Large intestine (tissue), 3 donors: ENCODE results near the gene FRMD4B. TPM values are rescaled to one million over a fixed set of nuclear protein-coding genes. Genes with fewer than 3 reads are reported as not detected.

Experiments
- DNase-seq, 2 donors: peaks; one replicate each; pipeline versions ENCODE4 v3.0.0 to v3.0.0-alpha.2; 2013
- H3K27ac ChIP-seq: one replicate; pipeline ENCODE4 v1.5.1; 2013; ENCODE audit warnings: low read length
- H3K27me3 ChIP-seq: 2 replicates; pipeline ENCODE4 v1.6.1; 2013; ENCODE audit warnings: low read length; ENCODE audit not compliant: control insufficient read depth, insufficient read depth
- H3K36me3 ChIP-seq: 2 replicates; pipeline ENCODE4 v1.6.1; 2013; ENCODE audit warnings: low read length; ENCODE audit not compliant: control insufficient read depth, insufficient read depth
- H3K4me1 ChIP-seq: one replicate; pipeline ENCODE4 v1.6.1; 2013; ENCODE audit warnings: low read length; ENCODE audit not compliant: control insufficient read depth, insufficient read depth
- H3K4me3 ChIP-seq: one replicate; pipeline ENCODE4 v1.5.1; 2013; ENCODE audit warnings: low read length
- H3K9me3 ChIP-seq: one replicate; pipeline ENCODE4 v1.6.1; 2013; ENCODE audit warnings: mild to moderate bottlenecking, low read depth, low read length, moderate library complexity; ENCODE audit not compliant: control insufficient read depth
- WGBS: methylation state at CpG from one replicate; pipeline ENCODE4 v1.1.5; 2013; ENCODE audit warnings: low lambda C conversion rate; ENCODE audit not compliant: insufficient coverage; 5-methylcytosine and 5-hydroxymethylcytosine counted together
- polyA plus RNA-seq: library from polyadenylated mRNA; unstranded; fragments of 120-200 nt; gene quantifications from one replicate; pipeline ENCODE4 v1.2.1, GENCODE V29; 2013

FRMD4B gene
- polyA plus RNA-seq, 1 donor, result 15.7 TPM

DNA sequence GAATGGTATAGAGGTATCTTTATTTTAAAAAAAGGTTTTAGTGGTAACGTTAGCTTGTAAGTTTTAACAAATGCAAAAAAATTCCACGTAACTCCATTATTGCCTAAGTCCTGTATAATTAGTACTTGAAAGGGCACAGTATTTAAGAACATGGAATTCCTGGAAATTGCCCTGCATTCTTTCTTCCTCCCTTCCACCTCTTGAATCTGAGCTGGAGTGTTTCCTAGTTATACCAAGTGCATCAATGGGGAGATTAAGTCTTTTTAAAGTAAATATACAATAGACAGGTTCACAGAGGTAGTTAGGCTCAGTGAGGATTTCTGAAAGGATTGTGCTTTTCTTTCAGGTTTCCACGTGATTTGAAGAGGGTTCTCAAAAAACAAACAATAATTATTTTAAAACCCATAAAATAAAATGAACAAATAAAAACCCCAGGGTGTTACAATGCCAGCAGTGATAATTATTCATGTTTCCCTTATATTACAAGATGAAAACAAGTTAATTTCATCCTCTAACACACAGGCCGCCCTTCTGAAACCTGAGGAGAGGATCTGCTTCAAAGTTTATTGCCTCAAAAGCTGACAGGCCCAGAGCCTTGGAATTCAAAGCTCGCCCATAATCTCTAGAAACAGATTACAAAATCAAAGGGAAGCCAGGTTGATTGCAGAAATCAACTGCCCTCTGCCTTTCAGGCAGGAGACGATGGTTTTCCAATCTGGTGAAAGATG, 134.6 kb downstream of the FRMD4B start:
- no peaks in the 10 kb centered on the region for H3K9me3 ChIP-seq
- no peaks in the 10 kb centered on the region for H3K36me3 ChIP-seq
- 29% methylated on average over 1 of the region's 6 CpGs for WGBS
- peak; percentile 19 to 40 for DNase-seq
- H3K4me1 ChIP-seq, result peaks cover 26% of the 10 kb centered on the region
- H3K27ac ChIP-seq, result no peak overlapping the region
- H3K27me3 ChIP-seq, result no peaks in the 10 kb centered on the region
- no peak overlapping the region for H3K4me3 ChIP-seq

DNA sequence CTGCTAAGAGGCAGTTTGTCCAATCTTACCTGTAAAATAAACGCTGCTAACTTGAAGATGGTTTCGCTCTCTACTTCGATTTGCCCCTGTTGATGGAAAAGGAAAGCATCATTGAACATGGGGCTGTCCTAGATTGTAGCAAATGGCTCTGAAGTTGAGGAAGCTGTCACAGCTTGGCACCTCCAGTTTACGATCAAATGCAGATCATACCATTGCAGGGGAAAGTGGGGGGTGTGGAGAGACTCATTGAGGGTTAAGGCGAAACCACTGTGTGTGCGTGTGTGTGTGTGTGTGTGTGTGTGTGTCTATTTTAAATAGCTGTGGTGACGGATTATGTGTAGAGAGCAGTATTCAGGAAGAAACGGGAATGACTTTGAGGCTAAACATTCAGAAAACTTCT, 135.9 kb downstream of the FRMD4B start:
- Histone ChIP-seq H3K27me3 (no peaks in the 10 kb centered on the region), H3K36me3 (no peaks in the 10 kb centered on the region), H3K9me3 (no peaks in the 10 kb centered on the region), H3K4me3 (peak overlapping the region; percentile 50), H3K4me1 (peaks cover 26% of the 10 kb centered on the region), H3K27ac (peak overlapping the region; percentile 81)
- WGBS, result 20% methylated on average over 2 of the region's 8 CpGs
- DNase-seq, result peak; percentile 87 to 93

DNA sequence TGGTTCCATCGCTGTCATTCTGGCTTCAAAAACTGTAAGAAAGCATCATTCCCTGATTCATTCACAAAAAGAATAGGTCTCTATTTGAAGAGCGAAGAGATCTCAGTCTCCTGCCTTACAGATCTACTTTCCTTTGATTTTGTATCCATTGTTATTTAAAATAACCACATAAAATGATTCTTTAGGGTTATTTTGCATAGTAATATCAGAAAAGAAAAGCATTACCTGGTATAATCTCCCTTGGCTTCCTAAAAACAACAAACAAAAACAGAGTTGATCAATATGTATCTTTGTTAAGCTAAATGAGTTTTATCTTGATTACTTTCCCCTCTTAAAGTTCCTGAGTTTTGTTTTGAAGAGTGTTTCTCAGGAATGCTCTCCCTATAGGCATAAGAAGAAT, 136.9 kb downstream of the FRMD4B start:
- Histone ChIP-seq H3K36me3 (no peaks in the 10 kb centered on the region), H3K27ac (peak overlapping the region; percentile 81), H3K4me1 (peaks cover 26% of the 10 kb centered on the region), H3K4me3 (peak overlapping the region; percentile 50), H3K27me3 (no peaks in the 10 kb centered on the region), H3K9me3 (no peaks in the 10 kb centered on the region)
- DNase-seq, result no peak
- no CpG with 5 or more reads among the region's 2 CpGs for WGBS

DNA sequence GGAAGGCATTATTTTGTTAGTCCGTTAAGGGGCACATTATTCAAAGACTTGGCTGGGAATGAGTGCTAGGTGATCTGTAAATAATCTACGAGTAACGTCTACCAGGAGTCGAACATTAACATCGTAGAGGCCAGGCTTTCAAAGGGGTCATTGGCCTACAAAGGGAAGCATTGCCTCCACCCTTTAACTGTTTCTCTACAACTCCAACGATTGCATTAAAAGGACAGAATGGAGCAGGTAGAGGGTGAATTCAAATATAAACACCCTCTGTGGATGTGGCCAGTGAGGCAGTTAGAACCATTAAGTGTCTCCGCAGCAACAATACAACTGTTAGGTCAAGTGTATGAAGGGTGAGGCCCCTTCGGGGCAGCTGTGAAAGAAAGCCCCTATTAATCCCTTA, 137.5 kb downstream of the FRMD4B start:
- no CpG with 5 or more reads among the region's 8 CpGs for WGBS
- Histone ChIP-seq H3K9me3 (no peaks in the 10 kb centered on the region), H3K27me3 (no peaks in the 10 kb centered on the region), H3K27ac (peak overlapping the region; percentile 81), H3K4me3 (peak overlapping the region; percentile 50), H3K36me3 (no peaks in the 10 kb centered on the region), H3K4me1 (peaks cover 28% of the 10 kb centered on the region)
- peak; percentile 48 to 85 for DNase-seq

DNA sequence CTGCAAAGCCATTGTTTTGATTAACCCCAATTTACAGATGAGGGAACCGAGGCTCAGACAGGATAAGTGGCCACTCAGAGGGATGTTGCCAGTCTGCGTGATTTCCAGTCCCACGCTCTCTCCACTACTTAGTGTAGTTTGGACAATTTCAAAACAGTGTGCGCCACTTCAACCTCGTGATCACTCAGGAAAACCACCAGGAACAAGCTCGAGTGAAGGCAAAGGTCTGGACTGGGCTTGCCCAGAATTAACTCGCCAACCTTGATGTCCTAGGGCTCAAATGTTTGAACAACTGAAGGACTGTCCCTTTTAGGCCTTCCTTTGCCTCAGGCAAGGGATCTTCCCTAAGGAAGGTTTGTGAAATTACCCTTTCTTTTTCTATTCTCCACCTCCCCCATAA, 139.3 kb downstream of the FRMD4B start:
- Histone ChIP-seq H3K4me3 (no peak overlapping the region), H3K36me3 (no peaks in the 10 kb centered on the region), H3K27ac (no peak overlapping the region), H3K9me3 (no peaks in the 10 kb centered on the region), H3K27me3 (no peaks in the 10 kb centered on the region), H3K4me1 (peaks cover 22% of the 10 kb centered on the region)
- DNase-seq, result peak in 1 of 2 donors; percentile 33
- no CpG with 5 or more reads among the region's 7 CpGs for WGBS

DNA sequence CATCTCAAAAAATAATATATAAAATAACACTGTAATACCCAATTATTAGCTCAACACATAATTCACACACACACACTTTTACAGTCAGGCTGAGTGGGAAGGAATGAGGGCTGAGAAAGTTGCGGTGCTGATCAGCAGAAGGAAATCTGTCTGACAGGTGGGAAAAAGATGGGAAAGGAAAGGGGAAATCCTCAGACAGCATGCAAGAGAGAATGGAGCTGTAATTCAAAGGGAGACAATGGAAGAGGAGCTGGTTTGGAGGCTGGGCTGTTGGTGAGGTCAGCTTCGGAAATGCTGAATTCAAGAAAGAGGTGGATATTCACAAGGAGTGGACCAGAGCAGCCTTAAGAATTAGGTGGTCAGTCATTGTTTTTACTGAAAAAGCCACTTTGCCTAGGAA, 141.8 kb downstream of the FRMD4B start:
- Histone ChIP-seq H3K9me3 (no peaks in the 10 kb centered on the region), H3K27me3 (no peaks in the 10 kb centered on the region), H3K4me3 (no peak overlapping the region), H3K4me1 (peaks cover 12% of the 10 kb centered on the region), H3K27ac (no peak overlapping the region), H3K36me3 (peaks cover under 1% of the 10 kb centered on the region)
- 100% methylated on average over 1 of the region's 2 CpGs for WGBS
- no peak for DNase-seq

DNA sequence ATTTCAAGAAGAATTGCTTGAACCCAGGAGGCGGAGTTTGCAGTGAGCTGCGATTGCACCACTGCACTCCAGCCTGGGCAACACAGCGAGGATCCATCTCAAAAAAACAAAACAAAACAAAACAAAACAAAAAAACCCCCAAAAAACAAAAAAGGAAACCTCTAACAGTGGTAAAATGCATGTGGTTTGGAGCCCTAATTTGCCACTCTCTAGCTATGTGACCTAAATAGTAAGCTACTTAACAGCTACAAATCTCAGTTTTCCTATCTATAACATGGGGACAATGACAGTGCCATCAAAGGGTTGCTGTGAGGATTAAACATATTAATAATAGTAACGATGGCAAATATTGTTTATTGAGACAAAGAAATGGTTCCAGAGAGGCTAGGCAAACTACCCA, 144.1 kb downstream of the FRMD4B start:
- no peak for DNase-seq
- Histone ChIP-seq H3K9me3 (no peaks in the 10 kb centered on the region), H3K27ac (no peak overlapping the region), H3K4me3 (no peak overlapping the region), H3K27me3 (no peaks in the 10 kb centered on the region), H3K36me3 (peaks cover 5% of the 10 kb centered on the region), H3K4me1 (peaks cover 6% of the 10 kb centered on the region)
- WGBS, result 80% methylated on average over 2 of the region's 4 CpGs

DNA sequence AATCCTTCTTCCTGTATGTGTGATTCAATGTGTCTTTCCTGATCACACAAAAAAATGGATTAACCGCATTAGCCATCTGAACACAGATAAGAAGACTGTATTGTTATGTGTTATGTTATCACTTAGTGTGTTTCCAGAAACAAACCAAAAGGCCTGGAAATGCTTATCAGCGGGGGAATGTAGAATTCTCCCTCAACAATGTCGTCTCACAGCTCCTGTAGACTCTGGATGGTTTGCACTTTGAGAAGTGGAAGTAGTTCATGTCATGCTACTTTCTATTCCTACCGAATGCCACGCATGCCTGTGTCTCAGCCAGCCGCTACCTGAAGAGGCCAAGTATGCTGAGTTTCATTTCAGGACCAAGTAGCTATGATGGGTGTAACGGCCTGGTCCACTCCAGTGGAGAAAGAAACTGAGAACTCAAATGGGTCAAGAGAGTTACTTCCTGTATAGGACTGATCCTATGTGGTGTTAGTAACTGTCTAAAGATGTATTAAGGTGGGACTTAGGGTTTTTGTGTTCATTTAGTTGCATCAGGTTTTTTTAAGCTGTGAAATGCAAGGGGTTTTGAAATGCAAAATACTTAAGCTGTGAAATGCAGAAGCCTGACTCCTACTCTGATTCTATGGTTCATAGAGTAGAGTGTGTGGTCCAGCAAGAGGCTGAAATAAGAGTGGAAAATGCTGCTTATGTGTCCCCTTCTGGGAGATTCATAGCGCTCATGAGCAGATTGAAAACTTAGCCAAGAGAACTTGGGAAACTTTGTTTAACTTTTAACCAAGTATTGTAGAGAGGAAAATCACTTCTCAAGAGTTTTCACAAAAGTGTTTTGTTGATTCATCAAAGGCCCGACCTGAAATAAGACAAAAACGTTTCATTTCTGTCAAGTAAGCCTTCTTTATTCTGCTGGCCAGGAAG, 145.0 kb downstream of the FRMD4B start:
- Histone ChIP-seq H3K36me3 (peaks cover 5% of the 10 kb centered on the region), H3K27me3 (no peaks in the 10 kb centered on the region), H3K4me3 (no peak overlapping the region), H3K27ac (peak overlapping the region; percentile 15), H3K4me1 (peaks cover 6% of the 10 kb centered on the region), H3K9me3 (no peaks in the 10 kb centered on the region)
- DNase-seq, result peak; percentile 21 to 46
- 78% methylated on average over 3 of the region's 10 CpGs for WGBS

DNA sequence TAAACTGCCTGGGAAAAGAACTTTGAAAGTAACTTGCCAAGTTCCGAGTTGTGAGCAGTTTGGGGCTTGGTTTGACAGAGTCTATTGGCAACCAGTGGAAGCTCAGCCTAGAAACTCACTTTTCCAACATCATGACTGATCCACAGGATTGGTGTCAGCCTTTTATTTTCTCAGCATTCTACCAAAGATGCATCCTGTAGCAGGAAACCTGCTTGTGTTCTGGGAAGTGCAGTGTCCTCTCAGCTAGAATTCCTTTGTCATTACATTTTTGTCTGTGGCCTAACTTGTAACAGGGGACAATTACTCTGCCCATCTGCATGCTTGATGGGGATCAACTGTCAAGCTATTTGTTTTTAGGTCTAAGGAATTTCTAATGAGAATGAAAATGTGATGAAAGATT, 146.8 kb downstream of the FRMD4B start:
- H3K4me1 ChIP-seq, result peaks cover 6% of the 10 kb centered on the region
- DNase-seq, result no peak
- no peak overlapping the region for H3K27ac ChIP-seq

DNA sequence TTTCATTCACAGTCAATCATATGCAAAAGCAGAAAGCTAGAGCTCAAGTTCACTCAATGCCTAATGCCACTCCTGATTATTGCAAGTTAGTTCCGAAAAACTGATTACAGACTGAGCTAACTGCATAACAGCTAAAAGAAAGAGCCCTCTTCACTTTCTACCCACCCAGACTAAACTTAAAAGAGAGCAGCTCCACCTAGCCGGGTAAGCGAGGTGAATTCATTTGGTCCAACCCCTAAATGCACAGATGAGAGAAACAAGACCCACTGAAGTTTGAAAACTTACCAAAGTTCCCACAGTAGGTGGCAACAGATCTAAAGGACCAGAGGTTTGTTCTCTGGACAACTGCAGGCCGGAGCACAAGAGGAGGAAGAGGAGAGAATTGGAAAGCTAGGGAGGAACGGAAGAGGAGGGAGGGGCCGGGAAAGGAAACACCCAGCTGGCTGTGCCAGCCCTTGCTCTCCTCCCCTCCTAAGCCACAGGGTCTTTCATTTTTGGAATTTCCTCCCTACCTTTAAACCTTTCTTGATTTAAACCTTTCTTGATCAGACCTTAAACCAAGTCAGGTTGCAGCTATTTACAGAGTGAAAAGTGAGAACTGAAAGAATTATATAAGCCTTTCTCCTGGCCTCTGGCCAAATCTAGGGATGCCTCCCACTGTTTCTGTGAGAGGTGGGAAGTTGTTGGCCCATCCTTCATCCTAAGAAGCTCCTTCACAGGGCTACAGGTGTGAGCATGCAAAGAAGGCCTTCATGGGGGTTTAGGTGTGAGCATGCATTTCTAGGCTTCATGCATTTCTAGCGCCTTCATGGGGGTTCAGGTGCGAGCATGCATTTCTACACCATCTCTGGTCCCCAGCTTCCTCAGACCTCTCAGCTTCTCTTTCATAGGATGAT, 148.8 kb downstream of the FRMD4B start:
- Histone ChIP-seq H3K9me3 (no peaks in the 10 kb centered on the region), H3K27me3 (no peaks in the 10 kb centered on the region), H3K36me3 (peaks cover 8% of the 10 kb centered on the region), H3K4me3 (no peak overlapping the region), H3K27ac (no peak overlapping the region), H3K4me1 (no peaks in the 10 kb centered on the region)
- WGBS, result no CpG with 5 or more reads among the region's 8 CpGs
- DNase-seq, result no peak

More for the DNA sequence above, 146.8 kb downstream of the FRMD4B start:
- Histone ChIP-seq H3K9me3 (no peaks in the 10 kb centered on the region), H3K27me3 (no peaks in the 10 kb centered on the region), H3K36me3 (peaks cover 5% of the 10 kb centered on the region), H3K4me3 (no peak overlapping the region)
- WGBS, result no CpG with 5 or more reads among the region's 1 CpG
